ENCODE results near the gene LRP10.

LRP10 gene

GRCh38 chr14:22883173-22883976 is 11.8 kb downstream of the LRP10 start, which contains the start of gene REM2:
TSS of gene REM2 (plus strand) at chr14:22883222. CDS start at chr14:22883288, 66 bp downstream.
- TF ChIP-seq POLR2A (IDR thresholded peaks at IDR 0.05; ENCODE audit: low read depth, low read length) = no peak
- no peak for FAIRE-seq
- DNase-seq (ENCODE audit: insufficient read length, low spot score) = no peak

- TF ChIP-seq POLR2A (IDR thresholded peaks at IDR 0.05; ENCODE audit: low read depth, low read length) = no peak
- DNase-seq (ENCODE audit: insufficient read length, low spot score) (no peak), FAIRE-seq (no peak)
These were observed 12.7 kb downstream of the LRP10 start for GRCh38 chr14:22884076-22884737.

- DNase-seq (ENCODE audit: insufficient read length, low spot score) (no peak), FAIRE-seq (no peak)
- TF ChIP-seq POLR2A (IDR thresholded peaks at IDR 0.05; ENCODE audit: low read depth, low read length) = no peak
These were observed 13.4 kb downstream of the LRP10 start for GRCh38 chr14:22884738-22885523.

GRCh38 chr14:22885975-22886374 is 14.4 kb downstream of the LRP10 start:
- FAIRE-seq (no peak), DNase-seq (ENCODE audit: insufficient read length, low spot score) (no peak)
- no peak for TF ChIP-seq POLR2A (IDR thresholded peaks at IDR 0.05; ENCODE audit: low read depth, low read length)

- no peak for TF ChIP-seq POLR2A (IDR thresholded peaks at IDR 0.05; ENCODE audit: low read depth, low read length)
- FAIRE-seq (no peak), DNase-seq (ENCODE audit: insufficient read length, low spot score) (no peak)
These were observed 15.1 kb downstream of the LRP10 start for GRCh38 chr14:22886500-22887259.

- FAIRE-seq (peak; percentile 15), DNase-seq (ENCODE audit: insufficient read length, low spot score) (peak; percentile 44)
- no peak for TF ChIP-seq POLR2A (IDR thresholded peaks at IDR 0.05; ENCODE audit: low read depth, low read length)
These were observed 15.9 kb downstream of the LRP10 start for GRCh38 chr14:22887260-22887989.

GRCh38 chr14:22887990-22888378 is 16.4 kb downstream of the LRP10 start:
- DNase-seq (ENCODE audit: insufficient read length, low spot score) (no peak), FAIRE-seq (no peak)
- no peak for TF ChIP-seq POLR2A (IDR thresholded peaks at IDR 0.05; ENCODE audit: low read depth, low read length)

- FAIRE-seq (no peak), DNase-seq (ENCODE audit: insufficient read length, low spot score) (no peak)
- no peak for TF ChIP-seq POLR2A (IDR thresholded peaks at IDR 0.05; ENCODE audit: low read depth, low read length)
These were observed 17.1 kb downstream of the LRP10 start for GRCh38 chr14:22888662-22889061.

- FAIRE-seq = no peak
- TF ChIP-seq POLR2A (IDR thresholded peaks at IDR 0.05; ENCODE audit: low read depth, low read length) = no peak
- DNase-seq (ENCODE audit: insufficient read length, low spot score) = no peak
These were observed 18.9 kb downstream of the LRP10 start for GRCh38 chr14:22890416-22890815.

- TF ChIP-seq POLR2A (IDR thresholded peaks at IDR 0.05; ENCODE audit: low read depth, low read length) = no peak
- FAIRE-seq = no peak
- no peak for DNase-seq (ENCODE audit: insufficient read length, low spot score)
These were observed 20.9 kb downstream of the LRP10 start for GRCh38 chr14:22892488-22892887.

GRCh38 chr14:22893706-22894105 is 22.2 kb downstream of the LRP10 start:
- TF ChIP-seq POLR2A (IDR thresholded peaks at IDR 0.05; ENCODE audit: low read depth, low read length) = no peak
- DNase-seq (ENCODE audit: insufficient read length, low spot score) (no peak), FAIRE-seq (no peak)

GRCh38 chr14:22895402-22895801 is 23.9 kb downstream of the LRP10 start:
- FAIRE-seq (no peak), DNase-seq (ENCODE audit: insufficient read length, low spot score) (no peak)
- no peak for TF ChIP-seq POLR2A (IDR thresholded peaks at IDR 0.05; ENCODE audit: low read depth, low read length)

- no peak for TF ChIP-seq POLR2A (IDR thresholded peaks at IDR 0.05; ENCODE audit: low read depth, low read length)
- FAIRE-seq (no peak), DNase-seq (ENCODE audit: insufficient read length, low spot score) (no peak)
These were observed 24.8 kb downstream of the LRP10 start for GRCh38 chr14:22896356-22896755.

Data from H54 (cell line).